Liver (tissue), 3 donors: ENCODE measurements around the gene LOXL3.

Experiments
- FOXA1 ChIP-seq: IDR thresholded peaks from 2 replicates; pipeline ENCODE4 v1.6.1; 2016; ENCODE audit warnings: antibody characterized with exemption
- GABPA ChIP-seq, 2 donors: IDR thresholded peaks in 1 of 2; conservative IDR thresholded peaks in 1 of 2; 2 replicates each; pipeline ENCODE4 v1.6.1; 2016; ENCODE audit warnings: antibody characterized with exemption in 2 of 2, mild to moderate bottlenecking in 1 of 2, moderate library complexity in 1 of 2
- HNF4A ChIP-seq, 2 donors: conservative IDR thresholded peaks; 2 replicates each; pipeline ENCODE4 v1.6.1; 2016; ENCODE audit warnings: antibody characterized with exemption in 2 of 2, mild to moderate bottlenecking in 2 of 2
- JUND ChIP-seq, 2 donors: IDR thresholded peaks; 2 replicates each; pipeline ENCODE4 v1.6.1; 2016; ENCODE audit warnings: antibody characterized with exemption in 2 of 2
- SP1 ChIP-seq: IDR thresholded peaks from 2 replicates; pipeline ENCODE4 v1.6.1; 2018; ENCODE audit warnings: antibody characterized with exemption, mild to moderate bottlenecking
- TAF1 ChIP-seq: conservative IDR thresholded peaks from 2 replicates; pipeline ENCODE4 v1.6.1; 2016; ENCODE audit warnings: antibody characterized with exemption, mild to moderate bottlenecking
- TF ChIP-seq, protein P1 (sequence below): fragments of 150-350 bp; IDR thresholded peaks from 2 replicates; pipeline ENCODE4 v1.5.1; 2017; ENCODE audit warnings: improper control_type of control experiment, low read depth, low read length; ENCODE audit not compliant: missing input control
- TF ChIP-seq, protein P2 (sequence below): IDR thresholded peaks from 2 replicates; pipeline ENCODE4 v1.6.1; 2016; ENCODE audit warnings: antibody characterized with exemption, mild to moderate bottlenecking
- donor health status: healthy.
- donor health status: healthy.

DNA sequence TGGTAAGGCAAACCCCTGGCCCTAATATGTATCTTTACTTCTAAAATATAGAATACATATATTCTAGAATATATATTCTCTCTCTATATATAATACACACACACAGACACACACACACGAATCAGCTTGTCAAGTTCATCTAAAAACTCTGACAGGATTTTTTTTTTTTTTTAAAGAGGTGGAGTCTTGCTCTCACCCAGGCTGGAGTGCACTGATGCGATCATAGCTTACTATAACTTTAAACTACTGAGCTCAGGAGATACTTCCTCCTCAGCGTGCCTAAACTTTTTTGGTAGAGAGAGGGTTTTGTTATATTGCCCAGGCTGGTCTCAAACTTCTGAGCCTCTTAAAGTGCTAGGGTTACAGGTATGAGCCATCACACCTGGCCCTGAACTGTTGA lies 45.9 kb upstream of the LOXL3 start:
- no peak for TF ChIP-seq HNF4A (conservative IDR thresholded peaks at IDR 0.05)
- TF ChIP-seq, protein P1, sequence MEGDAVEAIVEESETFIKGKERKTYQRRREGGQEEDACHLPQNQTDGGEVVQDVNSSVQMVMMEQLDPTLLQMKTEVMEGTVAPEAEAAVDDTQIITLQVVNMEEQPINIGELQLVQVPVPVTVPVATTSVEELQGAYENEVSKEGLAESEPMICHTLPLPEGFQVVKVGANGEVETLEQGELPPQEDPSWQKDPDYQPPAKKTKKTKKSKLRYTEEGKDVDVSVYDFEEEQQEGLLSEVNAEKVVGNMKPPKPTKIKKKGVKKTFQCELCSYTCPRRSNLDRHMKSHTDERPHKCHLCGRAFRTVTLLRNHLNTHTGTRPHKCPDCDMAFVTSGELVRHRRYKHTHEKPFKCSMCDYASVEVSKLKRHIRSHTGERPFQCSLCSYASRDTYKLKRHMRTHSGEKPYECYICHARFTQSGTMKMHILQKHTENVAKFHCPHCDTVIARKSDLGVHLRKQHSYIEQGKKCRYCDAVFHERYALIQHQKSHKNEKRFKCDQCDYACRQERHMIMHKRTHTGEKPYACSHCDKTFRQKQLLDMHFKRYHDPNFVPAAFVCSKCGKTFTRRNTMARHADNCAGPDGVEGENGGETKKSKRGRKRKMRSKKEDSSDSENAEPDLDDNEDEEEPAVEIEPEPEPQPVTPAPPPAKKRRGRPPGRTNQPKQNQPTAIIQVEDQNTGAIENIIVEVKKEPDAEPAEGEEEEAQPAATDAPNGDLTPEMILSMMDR: no peak
- no peak for TF ChIP-seq TAF1
- no peak for TF ChIP-seq SP1
- TF ChIP-seq GABPA (IDR thresholded peaks at IDR 0.05 in 1 of 2, conservative IDR thresholded peaks at IDR 0.05 in 1 of 2): no peak
- TF ChIP-seq, protein P2, sequence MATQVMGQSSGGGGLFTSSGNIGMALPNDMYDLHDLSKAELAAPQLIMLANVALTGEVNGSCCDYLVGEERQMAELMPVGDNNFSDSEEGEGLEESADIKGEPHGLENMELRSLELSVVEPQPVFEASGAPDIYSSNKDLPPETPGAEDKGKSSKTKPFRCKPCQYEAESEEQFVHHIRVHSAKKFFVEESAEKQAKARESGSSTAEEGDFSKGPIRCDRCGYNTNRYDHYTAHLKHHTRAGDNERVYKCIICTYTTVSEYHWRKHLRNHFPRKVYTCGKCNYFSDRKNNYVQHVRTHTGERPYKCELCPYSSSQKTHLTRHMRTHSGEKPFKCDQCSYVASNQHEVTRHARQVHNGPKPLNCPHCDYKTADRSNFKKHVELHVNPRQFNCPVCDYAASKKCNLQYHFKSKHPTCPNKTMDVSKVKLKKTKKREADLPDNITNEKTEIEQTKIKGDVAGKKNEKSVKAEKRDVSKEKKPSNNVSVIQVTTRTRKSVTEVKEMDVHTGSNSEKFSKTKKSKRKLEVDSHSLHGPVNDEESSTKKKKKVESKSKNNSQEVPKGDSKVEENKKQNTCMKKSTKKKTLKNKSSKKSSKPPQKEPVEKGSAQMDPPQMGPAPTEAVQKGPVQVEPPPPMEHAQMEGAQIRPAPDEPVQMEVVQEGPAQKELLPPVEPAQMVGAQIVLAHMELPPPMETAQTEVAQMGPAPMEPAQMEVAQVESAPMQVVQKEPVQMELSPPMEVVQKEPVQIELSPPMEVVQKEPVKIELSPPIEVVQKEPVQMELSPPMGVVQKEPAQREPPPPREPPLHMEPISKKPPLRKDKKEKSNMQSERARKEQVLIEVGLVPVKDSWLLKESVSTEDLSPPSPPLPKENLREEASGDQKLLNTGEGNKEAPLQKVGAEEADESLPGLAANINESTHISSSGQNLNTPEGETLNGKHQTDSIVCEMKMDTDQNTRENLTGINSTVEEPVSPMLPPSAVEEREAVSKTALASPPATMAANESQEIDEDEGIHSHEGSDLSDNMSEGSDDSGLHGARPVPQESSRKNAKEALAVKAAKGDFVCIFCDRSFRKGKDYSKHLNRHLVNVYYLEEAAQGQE: no peak
- TF ChIP-seq JUND (IDR thresholded peaks at IDR 0.05): no peak
- no peak for TF ChIP-seq FOXA1
